Fibroblast of lung (primary cell): Measurements from ENCODE around the gene DDX19B.

Experiments
- EZH2 ChIP-seq: IDR thresholded peaks from 2 replicates; pipeline ENCODE4 v1.5.1; 2012; ENCODE audit warnings: low read length, control low read depth, mild to moderate bottlenecking; ENCODE audit errors: missing control alignments
- TF ChIP-seq, protein P1 (sequence below), 2 donors: IDR thresholded peaks in 1 of 2; conservative IDR thresholded peaks in 1 of 2; 1 replicate in 1 of 2; 2 replicates in 1 of 2; pipeline ENCODE4 v1.5.1; 2011 to 2012; ENCODE audit warnings: low read length in 2 of 2, control low read depth in 1 of 2, inconsistent platforms in 1 of 2, low read depth in 1 of 2, mild to moderate bottlenecking in 1 of 2

DNA sequence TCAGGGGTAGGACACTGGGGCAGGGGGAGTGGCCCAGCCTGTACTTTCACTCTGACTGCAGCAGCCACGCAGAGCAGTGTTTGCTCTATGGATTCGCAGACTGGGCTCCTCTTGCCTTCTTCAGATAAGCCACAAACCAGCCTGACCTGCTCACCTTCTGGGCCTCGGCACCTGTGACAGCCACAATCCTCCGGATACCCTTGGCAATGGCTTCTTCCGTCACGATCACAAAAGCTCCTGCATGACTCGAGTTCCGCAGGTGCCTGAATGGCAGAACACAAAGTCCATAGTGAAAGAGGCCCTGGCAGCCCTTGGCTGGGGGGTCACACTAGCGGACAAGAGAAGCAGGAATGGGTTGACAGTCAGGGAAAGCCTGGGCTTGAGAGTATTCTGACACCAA lies 43.4 kb upstream of the DDX19B start:
- TF ChIP-seq, protein P1, sequence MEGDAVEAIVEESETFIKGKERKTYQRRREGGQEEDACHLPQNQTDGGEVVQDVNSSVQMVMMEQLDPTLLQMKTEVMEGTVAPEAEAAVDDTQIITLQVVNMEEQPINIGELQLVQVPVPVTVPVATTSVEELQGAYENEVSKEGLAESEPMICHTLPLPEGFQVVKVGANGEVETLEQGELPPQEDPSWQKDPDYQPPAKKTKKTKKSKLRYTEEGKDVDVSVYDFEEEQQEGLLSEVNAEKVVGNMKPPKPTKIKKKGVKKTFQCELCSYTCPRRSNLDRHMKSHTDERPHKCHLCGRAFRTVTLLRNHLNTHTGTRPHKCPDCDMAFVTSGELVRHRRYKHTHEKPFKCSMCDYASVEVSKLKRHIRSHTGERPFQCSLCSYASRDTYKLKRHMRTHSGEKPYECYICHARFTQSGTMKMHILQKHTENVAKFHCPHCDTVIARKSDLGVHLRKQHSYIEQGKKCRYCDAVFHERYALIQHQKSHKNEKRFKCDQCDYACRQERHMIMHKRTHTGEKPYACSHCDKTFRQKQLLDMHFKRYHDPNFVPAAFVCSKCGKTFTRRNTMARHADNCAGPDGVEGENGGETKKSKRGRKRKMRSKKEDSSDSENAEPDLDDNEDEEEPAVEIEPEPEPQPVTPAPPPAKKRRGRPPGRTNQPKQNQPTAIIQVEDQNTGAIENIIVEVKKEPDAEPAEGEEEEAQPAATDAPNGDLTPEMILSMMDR (conservative IDR thresholded peaks at IDR 0.05 in 1 of 2, IDR thresholded peaks at IDR 0.05 in 1 of 2; ENCODE audit: low read depth in 1 of 2, low read length in 2 of 2): no peak
- TF ChIP-seq EZH2: no peak
